Endothelial cell of umbilical vein (primary cell): ENCODE data around the gene IL24. TPM values are rescaled to one million over a fixed set of nuclear protein-coding genes. Genes with fewer than 3 reads are reported as not detected.

Source experiments
- BruUV-seq: library from RNA; stranded (reverse); fragments of 400-500 nt; replicated peaks from 2 replicates; lab custom pipeline; 2021; lab: Mats Ljungman, UMichigan
- CTCF ChIA-PET: fragments of 300-600, 350-600 bp; sonication (Branson Sonifier 250); formaldehyde crosslinking; loops from one replicate; lab custom pipeline; 2021; ENCODE audit warnings: antibody characterized with exemption, inconsistent platforms; lab: Charles Lee
- POLR2A ChIA-PET: fragments of 300-600, 350-600 bp; sonication (Branson Sonifier 250); formaldehyde crosslinking; loops from one replicate; lab custom pipeline; 2021; ENCODE audit warnings: antibody characterized with exemption, inconsistent platforms; lab: Charles Lee
- DNase-seq: peaks from one replicate; pipeline ENCODE4 v3.0.0-alpha.2; 2011; ENCODE audit warnings: low read depth, low spot score
- FAIRE-seq: peaks from 2 replicates; lab custom pipeline; 2011; peaks lifted over from hg19 to GRCh38; lab: Jason Lieb, UNC
- H2AFZ ChIP-seq: 2 replicates; pipeline ENCODE4 v1.6.0; 2012; ENCODE audit warnings: low read depth, low read length, control low read depth, inconsistent platforms
- H3K27ac ChIP-seq: 2 replicates; pipeline ENCODE4 v1.5.1; 2011; ENCODE audit warnings: low read depth, mild to moderate bottlenecking, control low read depth, low read length, moderate library complexity; ENCODE audit not compliant: insufficient read depth
- H3K27me3 ChIP-seq, 2 experiments: 2 replicates each; pipeline versions ENCODE4 v1.6.0 to v1.6.1; 2011; ENCODE audit warnings: low read length in 2 of 2, mixed read lengths in 1 of 2; ENCODE audit not compliant: control insufficient read depth in 2 of 2, insufficient read depth in 2 of 2
- H3K36me3 ChIP-seq, 2 experiments: 2 replicates in 1 of 2; 3 replicates in 1 of 2; pipeline ENCODE4 v1.5.1; 2011; ENCODE audit warnings: low read length in 2 of 2, mild to moderate bottlenecking in 1 of 2, moderate library complexity in 1 of 2; ENCODE audit not compliant: control insufficient read depth in 2 of 2, insufficient read depth in 2 of 2; ENCODE audit errors: extremely low read depth in 1 of 2
- H3K4me1 ChIP-seq: 3 replicates; pipeline ENCODE4 v1.5.1; 2011; ENCODE audit warnings: mild to moderate bottlenecking, low read length; ENCODE audit not compliant: control insufficient read depth, insufficient read depth; ENCODE audit errors: extremely low read depth
- H3K4me2 ChIP-seq: 2 replicates; pipeline ENCODE4 v1.6.1; 2011; ENCODE audit warnings: low read length, control low read depth, mixed read lengths; ENCODE audit not compliant: insufficient read depth
- H3K4me3 ChIP-seq, 3 experiments: fragments of 200-600 bp in 1 of 3; sonication (generic), shearing (Covaris generic) in 1 of 3; replicated peaks in 1 of 3; 2 replicates each; pipeline ENCODE4 v1.5.1; 2011 to 2016; ENCODE audit warnings: control low read depth in 3 of 3, low read length in 3 of 3, mild to moderate bottlenecking in 2 of 3, inconsistent platforms in 1 of 3, low read depth in 1 of 3, moderate library complexity in 1 of 3; ENCODE audit not compliant: insufficient read depth in 1 of 3
- H3K79me2 ChIP-seq: 2 replicates; pipeline ENCODE4 v1.6.0; 2012; ENCODE audit warnings: low read length, inconsistent platforms; ENCODE audit not compliant: control insufficient read depth, insufficient read depth
- H3K9ac ChIP-seq: replicated peaks from 2 replicates; pipeline ENCODE3; 2011; ENCODE audit warnings: low read length, control low read depth; ENCODE audit not compliant: insufficient read depth; ENCODE audit errors: extremely low read depth
- H3K9me1 ChIP-seq: replicated peaks from 3 replicates; pipeline ENCODE4 v1.6.0; 2011; ENCODE audit warnings: mild to moderate bottlenecking, low read length; ENCODE audit not compliant: control insufficient read depth, insufficient read depth; ENCODE audit errors: extremely low read depth
- H3K9me3 ChIP-seq: replicated peaks from 2 replicates; pipeline ENCODE4 v1.5.1; 2012; ENCODE audit warnings: low read length, inconsistent platforms; ENCODE audit not compliant: control insufficient read depth, insufficient read depth
- H4K20me1 ChIP-seq: replicated peaks from 2 replicates; pipeline ENCODE3; 2011; ENCODE audit warnings: mild to moderate bottlenecking, low read length; ENCODE audit not compliant: control insufficient read depth, insufficient read depth; ENCODE audit errors: extremely low read depth
- CTCF ChIP-seq, 2 donors: IDR thresholded peaks; 1 replicate in 1 of 2; 2 replicates in 1 of 2; pipeline ENCODE4 v1.5.1; 2011; ENCODE audit warnings: low read length in 2 of 2, mild to moderate bottlenecking in 2 of 2, moderate library complexity in 2 of 2, control low read depth in 1 of 2, inconsistent platforms in 1 of 2, low read depth in 1 of 2; ENCODE audit not compliant: insufficient read depth in 1 of 2; ENCODE audit errors: extremely low read depth in 1 of 2
- EZH2 ChIP-seq: IDR thresholded peaks from 2 replicates; pipeline ENCODE4 v1.6.1; 2012; ENCODE audit warnings: borderline replicate concordance, low read depth, mild to moderate bottlenecking, moderate library complexity, low read length, inconsistent platforms; ENCODE audit not compliant: severe bottlenecking
- FOS ChIP-seq: IDR thresholded peaks from 2 replicates; pipeline ENCODE4 v1.6.1; 2011; ENCODE audit warnings: mild to moderate bottlenecking, low read length, moderate library complexity, borderline replicate concordance; ENCODE audit not compliant: insufficient read depth
- GATA2 ChIP-seq: IDR thresholded peaks from 2 replicates; pipeline ENCODE4 v1.7.0; 2011; ENCODE audit warnings: low read depth, mild to moderate bottlenecking, moderate library complexity, mixed read lengths, low read length; ENCODE audit not compliant: insufficient read length, insufficient read depth
- JUN ChIP-seq: IDR thresholded peaks from 2 replicates; pipeline ENCODE4 v1.6.1; 2011; ENCODE audit warnings: borderline replicate concordance, low read depth; ENCODE audit not compliant: insufficient read length, insufficient read depth
- MAX ChIP-seq: IDR thresholded peaks from 2 replicates; pipeline ENCODE4 v1.6.1; 2011; ENCODE audit not compliant: insufficient read depth, insufficient read length
- MYC ChIP-seq: IDR thresholded peaks from one replicate; pipeline ENCODE4 v1.6.1; 2011; ENCODE audit warnings: mild to moderate bottlenecking, low read depth, low read length
- POLR2A ChIP-seq: IDR thresholded peaks from 2 replicates; pipeline ENCODE4 v1.6.1; 2012; ENCODE audit warnings: low read depth, mild to moderate bottlenecking, control low read depth, low read length
- POLR2AphosphoS5 ChIP-seq: IDR thresholded peaks from 2 replicates; pipeline ENCODE4 v1.6.1; 2012; ENCODE audit warnings: low read depth, mild to moderate bottlenecking, control low read depth, low read length, moderate library complexity; ENCODE audit not compliant: insufficient read depth
- dilution Hi-C: fragments of 300-500 bp; cut with MboI; formaldehyde crosslinking; loops from one replicate; pipeline ENCODE4 v1.15.0; 2019; ENCODE audit warnings: low sequenced_read_pairs; ENCODE audit not compliant: extremely low pct_ligation_motif_present
- intact Hi-C: fragments of 100-400 bp; cut with micrococcal nuclease; formaldehyde crosslinking; loops from one replicate; pipeline ENCODE4 v1.10.0; 2022
- polyA plus RNA-seq, 4 experiments: library from polyadenylated mRNA; depleted of rRNA in 3 of 4; stranded (reverse) in 3 of 4; unstranded in 1 of 4; fragments of >200 nt; gene quantifications; 2 replicates each; pipeline versions ENCODE4 v1.2.1 to v1.2.3, GENCODE V29; 2011 to 2012; ENCODE audit warnings: missing spikeins in 1 of 4
- total RNA-seq: library from RNA; stranded (reverse); gene quantifications from 2 replicates; pipeline ENCODE4 v1.2.3, GENCODE V29; 2021

Gene IL24
- total and polyA plus RNA-seq, 2 donors (not counting 3 experiments of a cell fraction or from before 2014, with no cell fraction given): not detected

GRCh38 chr1:206907304-206907991, 10.2 kb downstream of the IL24 start:
- TF ChIP-seq CTCF (IDR thresholded peaks at IDR 0.05; ENCODE audit: extremely low read depth in 1 of 2, insufficient read depth in 1 of 2, low read depth in 1 of 2, low read length in 2 of 2) (peak; percentile 15 to 32), MYC (no peak)
- FAIRE-seq (no peak), DNase-seq (no peak)
- no peaks in the 10 kb centered on the region for H3K9me3 ChIP-seq
- H3K9me1 ChIP-seq: no peaks in the 10 kb centered on the region
- no peaks in the 10 kb centered on the region for H3K79me2 ChIP-seq
- H3K9ac ChIP-seq: no peak overlapping the region
- BruUV-seq: no TSS peak
- no peaks in the 10 kb centered on the region for H3K36me3 ChIP-seq
- ChIA-PET POLR2A (no interaction called here), CTCF (no interaction called here)
- H3K27ac ChIP-seq: no peak overlapping the region
- H2AFZ ChIP-seq: no peak overlapping the region
- no peak overlapping the region for H3K4me3 ChIP-seq
- H3K4me2 ChIP-seq: no peak overlapping the region
- H3K27me3 ChIP-seq: peaks cover 27 to 31% of the 10 kb centered on the region in 2 experiments
- dilution Hi-C loops: no loop called here
- H4K20me1 ChIP-seq: no peaks in the 10 kb centered on the region
- H3K4me1 ChIP-seq: no peaks in the 10 kb centered on the region
- intact Hi-C loops: no loop called here

- dilution Hi-C loops (no loop called here), intact Hi-C loops (no loop called here)
- POLR2A ChIA-PET: no interaction called here
Measured at GRCh38 chr1:206908038-206908437, 10.8 kb downstream of the IL24 start.

More at GRCh38 chr1:206908038-206908437, 10.8 kb downstream of the IL24 start:
- TF ChIP-seq JUN (no peak), GATA2 (no peak), POLR2AphosphoS5 (no peak), POLR2A (no peak), FOS (no peak), MAX (no peak), MYC (no peak), EZH2 (no peak), CTCF (IDR thresholded peaks at IDR 0.05; ENCODE audit: extremely low read depth in 1 of 2, insufficient read depth in 1 of 2, low read depth in 1 of 2, low read length in 2 of 2) (no peak)
- Histone ChIP-seq H3K27ac (no peak overlapping the region), H2AFZ (no peak overlapping the region), H3K9me1 (no peaks in the 10 kb centered on the region), H4K20me1 (no peaks in the 10 kb centered on the region), H3K4me3 (no peak overlapping the region), H3K9me3 (no peaks in the 10 kb centered on the region), H3K4me2 (no peak overlapping the region), H3K9ac (no peak overlapping the region), H3K79me2 (no peaks in the 10 kb centered on the region), H3K27me3 (peaks cover 31 to 33% of the 10 kb centered on the region in 2 experiments), H3K4me1 (no peaks in the 10 kb centered on the region), H3K36me3 (no peaks in the 10 kb centered on the region)
- no peak for DNase-seq
- no peak for FAIRE-seq
- BruUV-seq: no TSS peak
- CTCF ChIA-PET: interaction anchor here (1.0 to 2.0 kb wide), 3 partner anchors 99 to 250 kb away, joined by 4 to 11 read pairs (median 6); no protein-coding TSS in a partner anchor
